OCI-LY1 (cell line): Measurements from ENCODE around the gene MDGA2.

Experiments
- H2AFZ ChIP-seq: fragments of 200-600 bp; sonication (generic), shearing (Covaris generic); 2 replicates; pipeline ENCODE4 v1.6.0; 2014; ENCODE audit warnings: antibody characterized with exemption, mild to moderate bottlenecking, low read length
- H3F3A ChIP-seq: fragments of 200-600 bp; sonication (generic), shearing (Covaris generic); 2 replicates; pipeline ENCODE4 v1.6.0; 2014; ENCODE audit warnings: mild to moderate bottlenecking, antibody characterized with exemption, low read length, moderate library complexity; ENCODE audit not compliant: insufficient read depth
- H3K27ac ChIP-seq: fragments of 200-600 bp; sonication (generic); 2 replicates; pipeline ENCODE4 v1.5.1; 2014; ENCODE audit warnings: low read length, mixed run types, mild to moderate bottlenecking, low read depth; ENCODE audit not compliant: poor library complexity, severe bottlenecking
- H3K27me3 ChIP-seq: fragments of 200-600 bp; sonication (generic); 2 replicates; pipeline ENCODE4 v1.6.0; 2014; ENCODE audit warnings: antibody characterized with exemption, mild to moderate bottlenecking, low read length, moderate library complexity; ENCODE audit not compliant: insufficient read depth
- H3K36me3 ChIP-seq: fragments of 200-600 bp; sonication (generic); 2 replicates; pipeline ENCODE4 v1.6.1; 2014; ENCODE audit warnings: mild to moderate bottlenecking, antibody characterized with exemption, low read length, moderate library complexity, mixed read lengths; ENCODE audit not compliant: insufficient read depth
- H3K4me1 ChIP-seq: fragments of 200-600 bp; sonication (generic); 2 replicates; pipeline ENCODE4 v1.5.1; 2014; ENCODE audit warnings: mild to moderate bottlenecking, low read length, moderate library complexity; ENCODE audit not compliant: insufficient read depth, severe bottlenecking
- H3K4me2 ChIP-seq: fragments of 200-600 bp; sonication (generic), shearing (Covaris generic); 2 replicates; pipeline ENCODE4 v1.6.1; 2014; ENCODE audit warnings: low read length
- H3K4me3 ChIP-seq: fragments of 200-600 bp; sonication (generic); 2 replicates; pipeline ENCODE4 v1.5.1; 2014; ENCODE audit warnings: low read length, low read depth, mild to moderate bottlenecking, mixed read lengths; ENCODE audit not compliant: poor library complexity, severe bottlenecking
- H3K79me2 ChIP-seq: fragments of 200-600 bp; shearing (Covaris generic); 2 replicates; pipeline ENCODE4 v1.6.1; 2016; ENCODE audit warnings: mixed run types, low read length, mixed read lengths; ENCODE audit not compliant: insufficient read depth
- H3K9ac ChIP-seq: fragments of 200-600 bp; sonication (generic), shearing (Covaris generic); 2 replicates; pipeline ENCODE4 v1.6.1; 2014; ENCODE audit warnings: mild to moderate bottlenecking, low read length, mixed read lengths
- H3K9me2 ChIP-seq: fragments of 200-600 bp; sonication (generic), shearing (Covaris generic); 2 replicates; pipeline ENCODE4 v1.6.1; 2014; ENCODE audit warnings: low read depth, mild to moderate bottlenecking, low read length, mixed read lengths
- H3K9me3 ChIP-seq: fragments of 200-600 bp; shearing (Covaris generic); 2 replicates; pipeline ENCODE4 v1.6.1; 2014; ENCODE audit warnings: low read length, mixed read lengths
- H4K20me1 ChIP-seq: fragments of 200-600 bp; sonication (generic), shearing (Covaris generic); 2 replicates; pipeline ENCODE4 v1.6.0; 2016; ENCODE audit warnings: mild to moderate bottlenecking, low read length; ENCODE audit not compliant: insufficient read depth
- EZH2 ChIP-seq: fragments of 200-600 bp; sonication (generic), shearing (Covaris generic); IDR thresholded peaks from 2 replicates; pipeline ENCODE4 v1.8.0; 2017; ENCODE audit warnings: borderline replicate concordance, mixed run types, mild to moderate bottlenecking, antibody characterized with exemption, low read length, moderate library complexity, mixed read lengths
- TF ChIP-seq, protein P1 (sequence below): fragments of 200-600 bp; sonication (generic), shearing (Covaris generic); IDR thresholded peaks from 2 replicates; pipeline ENCODE4 v1.5.1; 2017; ENCODE audit warnings: mild to moderate bottlenecking, antibody characterized with exemption, low read length, moderate library complexity, mixed read lengths

Gene MDGA2

GRCh38 chr14:47012533-47013280 is 662.7 kb downstream of the MDGA2 start:
- H3K4me1 ChIP-seq: no peaks in the 10 kb centered on the region
- H3K4me3 ChIP-seq: no peak overlapping the region
- H3K79me2 ChIP-seq: no peaks in the 10 kb centered on the region
- H3K9me2 ChIP-seq: no peaks in the 10 kb centered on the region
- H3K9ac ChIP-seq: no peak overlapping the region
- H3K4me2 ChIP-seq: no peak overlapping the region
- H4K20me1 ChIP-seq: no peaks in the 10 kb centered on the region
- no peaks in the 10 kb centered on the region for H3K9me3 ChIP-seq
- H2AFZ ChIP-seq: no peak overlapping the region
- H3K27ac ChIP-seq: no peak overlapping the region
- no peaks in the 10 kb centered on the region for H3F3A ChIP-seq
- TF ChIP-seq EZH2: no peak
- TF ChIP-seq, protein P1, sequence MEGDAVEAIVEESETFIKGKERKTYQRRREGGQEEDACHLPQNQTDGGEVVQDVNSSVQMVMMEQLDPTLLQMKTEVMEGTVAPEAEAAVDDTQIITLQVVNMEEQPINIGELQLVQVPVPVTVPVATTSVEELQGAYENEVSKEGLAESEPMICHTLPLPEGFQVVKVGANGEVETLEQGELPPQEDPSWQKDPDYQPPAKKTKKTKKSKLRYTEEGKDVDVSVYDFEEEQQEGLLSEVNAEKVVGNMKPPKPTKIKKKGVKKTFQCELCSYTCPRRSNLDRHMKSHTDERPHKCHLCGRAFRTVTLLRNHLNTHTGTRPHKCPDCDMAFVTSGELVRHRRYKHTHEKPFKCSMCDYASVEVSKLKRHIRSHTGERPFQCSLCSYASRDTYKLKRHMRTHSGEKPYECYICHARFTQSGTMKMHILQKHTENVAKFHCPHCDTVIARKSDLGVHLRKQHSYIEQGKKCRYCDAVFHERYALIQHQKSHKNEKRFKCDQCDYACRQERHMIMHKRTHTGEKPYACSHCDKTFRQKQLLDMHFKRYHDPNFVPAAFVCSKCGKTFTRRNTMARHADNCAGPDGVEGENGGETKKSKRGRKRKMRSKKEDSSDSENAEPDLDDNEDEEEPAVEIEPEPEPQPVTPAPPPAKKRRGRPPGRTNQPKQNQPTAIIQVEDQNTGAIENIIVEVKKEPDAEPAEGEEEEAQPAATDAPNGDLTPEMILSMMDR: no peak
- no peaks in the 10 kb centered on the region for H3K36me3 ChIP-seq
- no peaks in the 10 kb centered on the region for H3K27me3 ChIP-seq

DNA sequence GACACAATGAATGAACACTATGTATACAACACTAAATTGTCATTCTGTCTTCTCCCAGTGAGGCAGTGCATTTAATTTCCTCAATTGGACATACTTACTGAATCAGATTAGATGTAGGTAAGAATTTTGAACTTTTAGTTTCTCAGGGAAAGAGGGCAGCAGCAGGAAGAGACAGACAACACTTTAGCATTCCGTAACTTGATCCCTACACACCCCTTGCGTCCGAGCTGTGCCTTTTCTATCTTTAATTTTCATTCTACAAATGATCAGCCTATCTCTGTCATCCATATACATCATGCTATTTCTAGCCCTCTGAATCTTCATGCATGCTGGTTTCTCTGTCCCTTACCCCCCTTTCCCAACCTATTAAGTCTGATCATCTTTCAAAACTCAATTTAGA is 665.8 kb downstream of the MDGA2 start:
- H3K4me2 ChIP-seq: no peak overlapping the region
- H3K9ac ChIP-seq: no peak overlapping the region
- TF ChIP-seq, protein P1: no peak
- no peak for TF ChIP-seq EZH2
- H4K20me1 ChIP-seq: no peaks in the 10 kb centered on the region
- no peaks in the 10 kb centered on the region for H3K79me2 ChIP-seq
- H3K4me3 ChIP-seq: no peak overlapping the region
- no peaks in the 10 kb centered on the region for H3K9me2 ChIP-seq
- H3F3A ChIP-seq: no peaks in the 10 kb centered on the region
- H3K36me3 ChIP-seq: no peaks in the 10 kb centered on the region
- no peak overlapping the region for H3K27ac ChIP-seq
- H3K4me1 ChIP-seq: no peaks in the 10 kb centered on the region
- no peak overlapping the region for H2AFZ ChIP-seq
- no peaks in the 10 kb centered on the region for H3K27me3 ChIP-seq
- no peaks in the 10 kb centered on the region for H3K9me3 ChIP-seq

DNA sequence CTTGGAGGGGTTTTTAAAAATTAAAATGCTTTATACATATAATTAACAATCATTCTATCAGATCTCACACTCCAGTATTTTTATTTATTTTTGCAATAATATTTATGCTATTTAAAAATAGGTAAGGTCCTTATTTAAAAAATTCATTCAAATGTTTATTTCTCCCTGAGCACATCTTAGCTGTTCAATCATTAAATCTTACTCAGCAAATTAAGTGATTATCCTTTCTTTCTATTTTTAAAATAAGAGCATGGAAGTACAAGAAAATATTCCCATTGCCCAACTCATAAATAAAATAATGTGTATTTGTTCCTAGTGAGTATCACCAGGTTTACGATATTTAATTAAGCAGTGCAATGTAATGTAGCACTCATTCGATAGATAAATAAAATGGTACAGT is 666.7 kb downstream of the MDGA2 start:
- Histone ChIP-seq H3K4me3 (no peak overlapping the region), H3K27ac (no peak overlapping the region), H3K9me2 (no peaks in the 10 kb centered on the region; the same call in 1 of the 2 replicates), H3K27me3 (no peaks in the 10 kb centered on the region), H3K79me2 (no peaks in the 10 kb centered on the region), H3F3A (no peaks in the 10 kb centered on the region), H3K36me3 (no peaks in the 10 kb centered on the region), H2AFZ (no peak overlapping the region), H3K9me3 (no peaks in the 10 kb centered on the region), H3K9ac (no peak overlapping the region), H3K4me2 (no peak overlapping the region), H3K4me1 (no peaks in the 10 kb centered on the region), H4K20me1 (no peaks in the 10 kb centered on the region)
- TF ChIP-seq, protein P1: no peak
- TF ChIP-seq EZH2: no peak
